Keratinocyte (primary cell): ENCODE results near the gene HDDC2.

Experiments
- EZH2 ChIP-seq: IDR thresholded peaks from one replicate; pipeline ENCODE4 v1.6.1; 2012; ENCODE audit warnings: inconsistent platforms, mild to moderate bottlenecking, low read length, moderate library complexity
- TF ChIP-seq, protein P1 (sequence below), 3 experiments: IDR thresholded peaks in 1 of 3; conservative IDR thresholded peaks in 1 of 3; optimal IDR thresholded peaks in 1 of 3; 2 replicates in 2 of 3; 3 replicates in 1 of 3; pipeline versions ENCODE3 to v1.5.1; 2011; ENCODE audit warnings: low read length in 3 of 3, mild to moderate bottlenecking in 3 of 3, moderate library complexity in 2 of 3, control low read depth in 1 of 3, inconsistent platforms in 1 of 3; ENCODE audit not compliant: insufficient read depth in 2 of 3; ENCODE audit errors: extremely low read depth in 1 of 3

DNA sequence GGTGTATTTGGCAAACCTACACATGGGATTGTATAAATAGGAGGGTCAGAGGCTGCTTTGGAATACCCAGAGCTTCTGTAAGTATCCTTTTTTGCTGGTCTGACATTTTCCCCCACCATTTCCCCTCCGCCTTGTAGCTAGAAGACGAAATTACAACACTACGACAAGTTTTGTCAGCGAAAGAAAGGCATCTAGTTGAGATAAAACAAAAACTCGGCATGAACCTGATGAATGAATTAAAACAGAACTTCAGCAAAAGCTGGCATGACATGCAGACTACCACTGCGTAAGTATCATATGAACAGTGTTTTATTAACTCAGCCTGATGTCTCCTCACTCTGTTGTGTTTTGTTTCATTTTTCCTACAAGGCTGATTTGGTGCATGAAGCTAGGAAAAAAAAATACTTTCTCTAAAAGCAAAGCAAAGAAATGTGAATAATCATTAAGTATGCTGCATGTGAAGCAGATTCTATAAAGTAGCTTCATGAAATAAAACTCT is 72.7 kb downstream of the HDDC2 start:
- TF ChIP-seq, protein P1, sequence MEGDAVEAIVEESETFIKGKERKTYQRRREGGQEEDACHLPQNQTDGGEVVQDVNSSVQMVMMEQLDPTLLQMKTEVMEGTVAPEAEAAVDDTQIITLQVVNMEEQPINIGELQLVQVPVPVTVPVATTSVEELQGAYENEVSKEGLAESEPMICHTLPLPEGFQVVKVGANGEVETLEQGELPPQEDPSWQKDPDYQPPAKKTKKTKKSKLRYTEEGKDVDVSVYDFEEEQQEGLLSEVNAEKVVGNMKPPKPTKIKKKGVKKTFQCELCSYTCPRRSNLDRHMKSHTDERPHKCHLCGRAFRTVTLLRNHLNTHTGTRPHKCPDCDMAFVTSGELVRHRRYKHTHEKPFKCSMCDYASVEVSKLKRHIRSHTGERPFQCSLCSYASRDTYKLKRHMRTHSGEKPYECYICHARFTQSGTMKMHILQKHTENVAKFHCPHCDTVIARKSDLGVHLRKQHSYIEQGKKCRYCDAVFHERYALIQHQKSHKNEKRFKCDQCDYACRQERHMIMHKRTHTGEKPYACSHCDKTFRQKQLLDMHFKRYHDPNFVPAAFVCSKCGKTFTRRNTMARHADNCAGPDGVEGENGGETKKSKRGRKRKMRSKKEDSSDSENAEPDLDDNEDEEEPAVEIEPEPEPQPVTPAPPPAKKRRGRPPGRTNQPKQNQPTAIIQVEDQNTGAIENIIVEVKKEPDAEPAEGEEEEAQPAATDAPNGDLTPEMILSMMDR (optimal IDR thresholded peaks at IDR 0.05 in 1 of 3, IDR thresholded peaks at IDR 0.05 in 1 of 3, conservative IDR thresholded peaks at IDR 0.05 in 1 of 3; ENCODE audit: extremely low read depth in 1 of 3, insufficient read depth in 2 of 3, low read length in 3 of 3): no peak
- TF ChIP-seq EZH2: no peak
